Measurements from ENCODE around the gene ST8SIA6.

DNA sequence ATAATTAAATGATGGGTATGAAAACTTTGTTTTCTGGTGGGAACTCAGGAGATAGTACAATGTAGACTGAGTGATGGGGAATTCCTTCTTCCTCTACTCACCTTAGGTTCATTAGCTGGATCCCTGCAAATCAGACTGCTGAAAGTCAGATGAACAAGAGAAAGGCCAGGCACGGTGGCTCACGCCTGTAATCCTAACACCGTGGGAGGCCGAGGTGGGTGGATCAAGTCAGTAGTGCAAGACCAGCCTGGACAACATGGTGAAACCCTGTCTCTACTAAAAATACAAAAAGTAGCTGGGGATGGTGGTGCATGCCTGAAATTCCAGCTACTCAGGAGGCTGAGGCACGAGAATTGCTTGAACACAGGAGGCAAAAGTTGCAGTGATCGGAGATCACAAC, 28.7 kb upstream of the ST8SIA6 start:
- no peak for TF ChIP-seq CTCF (conservative IDR thresholded peaks at IDR 0.05; ENCODE audit: low read depth, low read length)
- no peak for TF ChIP-seq EZH2 (IDR thresholded peaks at IDR 0.05; ENCODE audit: borderline replicate concordance, low read depth, low read length, poor library complexity, severe bottlenecking)

Measured in A673 (cell line).